ENCODE measurements around the gene MBD3L4.

The MBD3L4 gene

GRCh38 chr19:6999933-7000332, 40.0 kb downstream of the MBD3L4 start:
- Histone ChIP-seq H3K36me3 (ENCODE audit: insufficient read depth, low read depth, low read length) (no peaks in the 10 kb centered on the region), H3K27me3 (ENCODE audit: insufficient read depth, low read length) (no peaks in the 10 kb centered on the region), H3K9ac (ENCODE audit: low read depth, low read length) (no peak overlapping the region), H3K27ac (ENCODE audit: low read length) (no peak overlapping the region), H3K9me3 (ENCODE audit: insufficient read depth, low read depth, low read length) (peaks cover 84% of the 10 kb centered on the region), H3K4me3 (ENCODE audit: low read length) (no peak overlapping the region; the same call in 1 of the 2 replicates), H3K4me1 (ENCODE audit: insufficient read depth, low read length) (no peaks in the 10 kb centered on the region)

- no peaks in the 10 kb centered on the region for H3K36me3 ChIP-seq (ENCODE audit: insufficient read depth, low read depth, low read length)
- no peaks in the 10 kb centered on the region for H3K27me3 ChIP-seq (ENCODE audit: insufficient read depth, low read length)
- H3K4me3 ChIP-seq (ENCODE audit: low read length): no peak overlapping the region
- no peaks in the 10 kb centered on the region for H3K4me1 ChIP-seq (ENCODE audit: insufficient read depth, low read length)
- peaks cover 86% of the 10 kb centered on the region for H3K9me3 ChIP-seq (ENCODE audit: insufficient read depth, low read depth, low read length)
- no peak overlapping the region for H3K27ac ChIP-seq (ENCODE audit: low read length)
- H3K9ac ChIP-seq (ENCODE audit: low read depth, low read length): no peak overlapping the region
These were observed 42.1 kb downstream of the MBD3L4 start for GRCh38 chr19:6997679-6998445.

- Histone ChIP-seq H3K9me3 (ENCODE audit: insufficient read depth, low read depth, low read length) (peaks cover 83% of the 10 kb centered on the region), H3K36me3 (ENCODE audit: insufficient read depth, low read depth, low read length) (no peaks in the 10 kb centered on the region), H3K27ac (ENCODE audit: low read length) (no peak overlapping the region), H3K27me3 (ENCODE audit: insufficient read depth, low read length) (no peaks in the 10 kb centered on the region), H3K4me3 (ENCODE audit: low read length) (no peak overlapping the region), H3K4me1 (ENCODE audit: insufficient read depth, low read length) (no peaks in the 10 kb centered on the region), H3K9ac (ENCODE audit: low read depth, low read length) (no peak overlapping the region)
These were observed 43.2 kb downstream of the MBD3L4 start for GRCh38 chr19:6996810-6997209.

DNA sequence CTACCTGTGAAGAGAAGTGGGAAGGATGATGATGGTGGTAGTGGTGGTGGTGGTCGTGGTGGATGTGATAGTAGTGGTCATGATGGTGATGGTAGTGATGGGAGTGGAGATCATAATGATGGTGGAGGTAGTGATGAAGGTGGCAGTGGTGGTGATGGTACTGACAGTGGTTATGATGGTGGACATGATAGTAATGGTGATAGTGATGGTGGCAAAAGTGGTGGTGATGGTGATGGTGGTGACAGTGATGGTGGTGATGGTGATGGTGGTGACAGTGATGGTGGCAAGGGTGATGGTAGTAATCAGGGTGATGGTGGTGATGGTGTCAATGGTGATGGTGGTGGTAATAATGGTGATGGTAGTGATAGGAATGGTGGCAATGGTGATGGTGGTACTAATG, 44.9 kb downstream of the MBD3L4 start:
- H3K27me3 ChIP-seq (ENCODE audit: insufficient read depth, low read length): no peaks in the 10 kb centered on the region
- no peaks in the 10 kb centered on the region for H3K36me3 ChIP-seq (ENCODE audit: insufficient read depth, low read depth, low read length)
- no peak overlapping the region for H3K9ac ChIP-seq (ENCODE audit: low read depth, low read length)
- no peak overlapping the region for H3K27ac ChIP-seq (ENCODE audit: low read length)
- H3K9me3 ChIP-seq (ENCODE audit: insufficient read depth, low read depth, low read length): peaks cover 77% of the 10 kb centered on the region
- no peak overlapping the region for H3K4me3 ChIP-seq (ENCODE audit: low read length)
- no peaks in the 10 kb centered on the region for H3K4me1 ChIP-seq (ENCODE audit: insufficient read depth, low read length)

DNA sequence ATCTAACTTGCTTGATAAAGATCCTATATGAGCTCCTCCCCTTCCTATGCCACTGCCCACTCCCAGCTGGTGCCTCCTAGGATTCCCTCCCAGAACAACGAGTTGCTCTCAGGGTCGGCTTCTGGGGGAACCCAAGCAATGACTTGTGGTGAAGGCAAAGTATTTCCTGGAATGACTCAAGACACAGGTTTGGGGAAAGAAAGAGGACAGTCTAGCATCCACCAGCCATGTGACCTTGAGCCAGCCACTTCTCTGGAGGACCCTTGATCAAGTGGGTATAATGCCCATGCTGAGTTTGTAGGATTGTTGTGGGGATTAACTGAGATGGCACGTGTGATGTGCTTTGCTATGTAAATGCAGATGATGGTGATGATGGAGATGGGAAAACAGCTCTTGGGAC, 51.7 kb downstream of the MBD3L4 start:
- H3K27ac ChIP-seq (ENCODE audit: low read length): no peak overlapping the region
- no peaks in the 10 kb centered on the region for H3K4me1 ChIP-seq (ENCODE audit: insufficient read depth, low read length)
- H3K9ac ChIP-seq (ENCODE audit: low read depth, low read length): no peak overlapping the region
- H3K36me3 ChIP-seq (ENCODE audit: insufficient read depth, low read depth, low read length): no peaks in the 10 kb centered on the region
- H3K9me3 ChIP-seq (ENCODE audit: insufficient read depth, low read depth, low read length): peaks cover 79% of the 10 kb centered on the region
- H3K27me3 ChIP-seq (ENCODE audit: insufficient read depth, low read length): no peaks in the 10 kb centered on the region
- no peak overlapping the region for H3K4me3 ChIP-seq (ENCODE audit: low read length)

- H3K9me3 ChIP-seq (ENCODE audit: insufficient read depth, low read depth, low read length): peaks cover 80% of the 10 kb centered on the region
- no peak overlapping the region for H3K9ac ChIP-seq (ENCODE audit: low read depth, low read length)
- no peaks in the 10 kb centered on the region for H3K27me3 ChIP-seq (ENCODE audit: insufficient read depth, low read length)
- no peaks in the 10 kb centered on the region for H3K36me3 ChIP-seq (ENCODE audit: insufficient read depth, low read depth, low read length)
- H3K4me3 ChIP-seq (ENCODE audit: low read length): no peak overlapping the region
- no peak overlapping the region for H3K27ac ChIP-seq (ENCODE audit: low read length)
- no peaks in the 10 kb centered on the region for H3K4me1 ChIP-seq (ENCODE audit: insufficient read depth, low read length)
These were observed 52.1 kb downstream of the MBD3L4 start for GRCh38 chr19:6987850-6988249.
